AG09309 (cell line): Measurements from ENCODE around the gene ATPAF1.

Experiments used
- DNase-seq: peaks from one replicate; pipeline ENCODE4 v3.0.0-alpha.2; 2010; ENCODE audit warnings: low read depth
- H3K4me3 ChIP-seq: 2 replicates; pipeline ENCODE4 v1.5.1; 2011; ENCODE audit warnings: mild to moderate bottlenecking, low read depth, low read length, moderate library complexity; ENCODE audit not compliant: control insufficient read depth
- CTCF ChIP-seq: IDR thresholded peaks from 2 replicates; pipeline ENCODE4 v1.5.1; 2011; ENCODE audit warnings: mild to moderate bottlenecking, low read depth, low read length, inconsistent platforms; ENCODE audit not compliant: insufficient read depth, control insufficient read depth; ENCODE audit errors: missing control alignments

Gene ATPAF1

GRCh38 chr1:46650491-46650890, 17.7 kb downstream of the ATPAF1 start:
- DNase-seq = no peak
- no peak overlapping the region for H3K4me3 ChIP-seq
- no peak for TF ChIP-seq CTCF

GRCh38 chr1:46649764-46650163, 18.4 kb downstream of the ATPAF1 start:
- TF ChIP-seq CTCF = no peak
- DNase-seq = no peak
- H3K4me3 ChIP-seq = no peak overlapping the region

- DNase-seq = no peak
- no peak overlapping the region for H3K4me3 ChIP-seq
- TF ChIP-seq CTCF = no peak
Observed at GRCh38 chr1:46647611-46648010, 20.6 kb downstream of the ATPAF1 start.

GRCh38 chr1:46646844-46647243, 21.3 kb downstream of the ATPAF1 start:
- no peak for DNase-seq
- no peak for TF ChIP-seq CTCF
- no peak overlapping the region for H3K4me3 ChIP-seq

GRCh38 chr1:46646331-46646730, 21.8 kb downstream of the ATPAF1 start:
- DNase-seq = no peak
- TF ChIP-seq CTCF = no peak
- H3K4me3 ChIP-seq = no peak overlapping the region

- no peak overlapping the region for H3K4me3 ChIP-seq
- TF ChIP-seq CTCF = no peak
- DNase-seq = no peak
Observed at GRCh38 chr1:46645815-46646214, 22.3 kb downstream of the ATPAF1 start.

GRCh38 chr1:46643368-46643775, 24.8 kb downstream of the ATPAF1 start:
- peak; percentile 61 for DNase-seq
- H3K4me3 ChIP-seq = no peak overlapping the region
- no peak for TF ChIP-seq CTCF
